HUES48 (cell line): ENCODE results near the gene FAM120B.

Experiments
- H3K27ac ChIP-seq: one replicate; pipeline ENCODE4 v1.7.0; 2013; ENCODE audit warnings: low read depth, low read length, inconsistent platforms
- H3K27me3 ChIP-seq: 2 replicates; pipeline ENCODE4 v1.6.1; 2013; ENCODE audit warnings: mild to moderate bottlenecking, low read length; ENCODE audit not compliant: control insufficient read depth, insufficient read depth
- H3K36me3 ChIP-seq: 2 replicates; pipeline ENCODE4 v1.6.1; 2013; ENCODE audit warnings: low read length; ENCODE audit not compliant: control insufficient read depth, insufficient read depth
- H3K4me1 ChIP-seq: 2 replicates; pipeline ENCODE4 v1.6.1; 2013; ENCODE audit warnings: mild to moderate bottlenecking, low read length; ENCODE audit not compliant: control insufficient read depth, insufficient read depth
- H3K4me3 ChIP-seq: 2 replicates; pipeline ENCODE4 v1.5.1; 2013; ENCODE audit warnings: mild to moderate bottlenecking, low read depth, low read length
- H3K9ac ChIP-seq: 2 replicates; pipeline ENCODE4 v1.6.1; 2013; ENCODE audit warnings: mild to moderate bottlenecking, low read depth, low read length, moderate library complexity
- H3K9me3 ChIP-seq: 2 replicates; pipeline ENCODE4 v1.6.1; 2013; ENCODE audit warnings: low read length; ENCODE audit not compliant: control insufficient read depth, insufficient read depth

FAM120B gene

DNA sequence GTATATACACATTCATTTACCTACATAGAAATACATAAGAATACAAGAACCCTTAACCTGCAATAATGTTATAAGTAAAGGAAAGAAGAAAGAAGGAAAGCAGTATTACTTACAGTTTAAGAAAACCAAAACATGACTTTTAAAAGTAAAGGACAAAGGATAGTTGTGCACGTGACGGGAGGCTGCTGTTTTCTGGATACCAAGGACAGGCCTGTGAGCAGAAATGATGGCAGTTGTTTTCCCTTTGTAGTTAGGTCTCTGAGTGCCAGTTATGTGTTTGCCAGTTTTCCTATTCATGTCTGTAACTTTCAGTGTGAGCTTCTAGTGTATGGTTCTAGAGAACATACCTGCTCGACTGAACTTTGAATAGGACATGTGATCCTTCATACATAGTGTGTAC is 54.8 kb downstream of the FAM120B start:
- H3K27me3 ChIP-seq: no peaks in the 10 kb centered on the region
- H3K4me1 ChIP-seq: no peaks in the 10 kb centered on the region
- no peak overlapping the region for H3K27ac ChIP-seq
- H3K9ac ChIP-seq: no peak overlapping the region
- H3K9me3 ChIP-seq: no peaks in the 10 kb centered on the region
- H3K36me3 ChIP-seq: peaks cover 8% of the 10 kb centered on the region; the same call in 1 of the 2 replicates
- H3K4me3 ChIP-seq: no peak overlapping the region

DNA sequence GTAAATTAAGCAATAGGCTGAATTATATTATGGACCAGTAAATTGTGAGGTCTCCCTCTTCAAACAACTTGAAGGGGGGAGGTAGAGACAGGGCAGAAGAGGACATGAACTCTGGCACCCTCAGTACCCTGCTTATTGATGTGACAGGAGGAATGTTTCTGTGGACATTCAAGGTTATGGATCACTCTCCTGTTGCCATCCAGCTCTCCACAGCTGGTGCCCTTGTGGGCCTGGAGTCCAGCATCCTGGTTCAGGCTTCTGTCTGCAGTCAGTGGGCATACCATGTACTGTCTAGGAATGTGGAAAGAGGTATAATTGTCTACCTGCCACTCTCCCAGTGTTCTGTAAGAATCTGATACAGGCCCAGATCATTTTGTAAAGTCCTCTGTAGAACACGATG is 55.6 kb downstream of the FAM120B start:
- H3K36me3 ChIP-seq: peaks cover 8% of the 10 kb centered on the region; the same call in 1 of the 2 replicates

DNA sequence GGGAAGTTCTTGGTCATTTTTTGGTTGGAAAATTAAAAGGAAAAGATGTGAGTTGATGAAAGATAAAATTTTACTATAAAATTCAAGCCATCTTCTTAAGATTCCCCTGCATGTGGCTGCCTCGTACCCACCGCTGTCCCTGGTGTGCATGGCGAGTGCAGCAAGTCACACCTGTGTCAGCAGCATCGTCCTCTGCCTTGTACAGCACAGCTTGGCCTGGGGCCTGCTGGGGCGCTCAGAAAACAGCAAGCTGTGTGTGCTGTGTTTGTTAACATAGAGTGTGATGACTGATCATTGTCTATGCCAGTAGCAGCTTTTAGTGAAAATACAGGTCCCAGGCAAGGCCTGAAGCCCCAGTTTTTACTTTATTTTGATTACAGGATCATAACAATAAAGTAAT is 56.7 kb downstream of the FAM120B start:
- H3K36me3 ChIP-seq: peaks cover 8% of the 10 kb centered on the region; the same call in 1 of the 2 replicates
- no peak overlapping the region for H3K4me3 ChIP-seq
- H3K27ac ChIP-seq: no peak overlapping the region

More for the DNA sequence above, 55.6 kb downstream of the FAM120B start:
- no peak overlapping the region for H3K27ac ChIP-seq
- no peaks in the 10 kb centered on the region for H3K4me1 ChIP-seq
- H3K9me3 ChIP-seq: no peaks in the 10 kb centered on the region
- H3K4me3 ChIP-seq: no peak overlapping the region
- no peaks in the 10 kb centered on the region for H3K27me3 ChIP-seq
- no peak overlapping the region for H3K9ac ChIP-seq

DNA sequence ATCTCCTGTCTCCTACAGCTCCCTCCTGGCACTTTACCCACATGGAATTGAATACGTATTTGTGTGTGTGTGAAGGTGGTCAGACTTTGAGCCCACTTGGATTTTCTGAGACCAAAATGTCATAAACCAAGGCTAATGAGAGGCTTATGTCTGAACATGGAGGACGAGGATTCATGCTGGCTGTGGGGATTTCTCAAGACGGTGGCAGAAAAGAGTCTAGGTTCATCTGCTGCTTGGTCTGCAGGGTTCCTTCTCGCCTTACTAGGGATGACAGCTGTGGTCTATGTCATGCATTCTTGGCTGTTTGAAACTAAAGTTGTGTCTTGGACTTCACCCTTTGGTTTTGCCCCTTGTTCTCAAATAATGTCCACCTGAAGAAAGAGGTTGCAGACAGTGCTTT is 58.6 kb downstream of the FAM120B start:
- no peak overlapping the region for H3K27ac ChIP-seq
- H3K9me3 ChIP-seq: no peaks in the 10 kb centered on the region
- H3K36me3 ChIP-seq: peaks cover 7% of the 10 kb centered on the region; the same call in 1 of the 2 replicates
- no peak overlapping the region for H3K9ac ChIP-seq
- H3K27me3 ChIP-seq: no peaks in the 10 kb centered on the region
- H3K4me3 ChIP-seq: no peak overlapping the region
- H3K4me1 ChIP-seq: no peaks in the 10 kb centered on the region

More for the DNA sequence above, 56.7 kb downstream of the FAM120B start:
- no peaks in the 10 kb centered on the region for H3K4me1 ChIP-seq
- no peaks in the 10 kb centered on the region for H3K27me3 ChIP-seq
- H3K9me3 ChIP-seq: no peaks in the 10 kb centered on the region
- no peak overlapping the region for H3K9ac ChIP-seq

DNA sequence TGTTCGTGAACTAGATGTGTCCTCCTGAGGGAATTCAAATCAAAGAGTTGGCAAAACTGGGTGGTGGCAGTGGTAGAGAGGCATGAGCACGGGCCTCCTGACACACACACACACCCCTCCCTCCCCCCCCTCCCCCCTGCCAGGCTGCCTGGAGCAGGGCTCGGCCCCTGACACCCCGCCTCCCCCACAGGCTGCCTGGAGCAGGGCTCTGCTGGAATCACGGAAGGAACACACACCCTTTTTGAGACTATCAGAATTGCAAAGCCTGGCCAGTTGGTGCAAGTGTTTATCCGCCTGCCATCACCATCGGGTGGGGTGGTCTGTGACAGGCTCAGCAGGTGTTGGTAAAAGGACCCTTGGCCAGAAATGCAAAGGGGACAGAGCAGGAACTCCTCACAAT is 59.0 kb downstream of the FAM120B start:
- no peak overlapping the region for H3K4me3 ChIP-seq
- H3K9ac ChIP-seq: no peak overlapping the region
- no peaks in the 10 kb centered on the region for H3K27me3 ChIP-seq
- no peaks in the 10 kb centered on the region for H3K4me1 ChIP-seq
- H3K9me3 ChIP-seq: no peaks in the 10 kb centered on the region
- no peak overlapping the region for H3K27ac ChIP-seq
- peaks cover 3% of the 10 kb centered on the region; the same call in 1 of the 2 replicates for H3K36me3 ChIP-seq

DNA sequence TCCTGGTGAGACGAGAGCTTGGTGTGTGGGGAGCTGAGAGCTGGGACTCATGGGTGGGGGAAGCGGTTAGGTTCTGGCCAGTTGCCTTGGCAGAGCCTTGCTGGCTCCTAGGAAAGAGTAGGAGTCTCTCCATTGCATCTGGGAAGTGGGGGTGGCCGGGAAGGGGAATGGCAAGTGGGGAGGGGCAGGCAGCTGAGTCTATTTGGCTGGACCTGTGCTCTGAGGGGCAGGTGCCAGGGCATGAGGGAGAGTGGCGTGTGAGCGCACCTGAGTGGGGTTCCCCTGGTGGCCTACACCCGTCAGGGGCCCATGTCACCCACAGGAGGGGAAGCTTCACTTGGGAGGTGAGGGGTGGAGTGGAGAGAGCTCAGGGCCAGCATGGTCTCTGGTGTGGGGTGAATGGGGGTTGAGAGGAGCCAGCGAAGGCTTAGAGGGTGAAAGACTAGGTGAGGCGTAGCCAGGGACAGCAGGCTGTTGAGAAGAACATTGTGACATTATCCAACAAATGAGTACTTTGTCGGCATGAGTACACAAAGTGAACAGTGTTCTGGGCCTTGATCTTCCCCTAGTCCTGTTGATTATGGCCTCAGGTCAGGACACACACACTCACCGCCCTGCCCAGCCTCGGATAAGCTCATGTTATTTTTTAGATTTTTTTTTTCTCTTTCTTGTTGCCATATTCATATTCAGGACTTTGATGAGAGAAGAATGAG is 59.8 kb downstream of the FAM120B start:
- Histone ChIP-seq H3K9ac (no peak overlapping the region), H3K9me3 (no peaks in the 10 kb centered on the region), H3K27ac (no peak overlapping the region), H3K27me3 (no peaks in the 10 kb centered on the region), H3K4me3 (no peak overlapping the region), H3K4me1 (no peaks in the 10 kb centered on the region), H3K36me3 (peaks cover 3% of the 10 kb centered on the region; the same call in 1 of the 2 replicates)

DNA sequence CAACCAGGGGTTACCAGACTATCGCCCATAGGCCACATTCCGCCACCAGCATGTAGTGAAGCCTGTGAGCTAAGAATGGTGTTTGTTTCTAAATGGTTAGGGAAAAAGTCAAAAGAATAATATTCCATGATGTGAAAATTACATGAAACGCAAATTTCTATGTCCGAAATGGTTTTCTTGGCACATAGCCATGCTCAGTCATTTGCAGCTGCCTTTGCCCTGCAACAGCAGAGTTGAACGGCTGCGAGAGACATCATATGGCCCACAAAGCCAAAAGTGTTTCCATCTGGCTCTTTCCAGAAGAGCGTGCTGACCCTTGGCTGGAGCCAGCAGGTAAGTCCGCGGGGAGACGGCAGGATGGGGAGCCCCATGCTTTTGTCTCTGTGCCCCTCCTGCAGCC is 60.7 kb downstream of the FAM120B start:
- Histone ChIP-seq H3K4me1 (no peaks in the 10 kb centered on the region), H3K36me3 (0 out of 2 replicates have a peak, but pooled peaks cover under 1% of the 10 kb centered on the region), H3K9me3 (no peaks in the 10 kb centered on the region), H3K9ac (no peak overlapping the region), H3K4me3 (no peak overlapping the region), H3K27ac (no peak overlapping the region), H3K27me3 (no peaks in the 10 kb centered on the region)

DNA sequence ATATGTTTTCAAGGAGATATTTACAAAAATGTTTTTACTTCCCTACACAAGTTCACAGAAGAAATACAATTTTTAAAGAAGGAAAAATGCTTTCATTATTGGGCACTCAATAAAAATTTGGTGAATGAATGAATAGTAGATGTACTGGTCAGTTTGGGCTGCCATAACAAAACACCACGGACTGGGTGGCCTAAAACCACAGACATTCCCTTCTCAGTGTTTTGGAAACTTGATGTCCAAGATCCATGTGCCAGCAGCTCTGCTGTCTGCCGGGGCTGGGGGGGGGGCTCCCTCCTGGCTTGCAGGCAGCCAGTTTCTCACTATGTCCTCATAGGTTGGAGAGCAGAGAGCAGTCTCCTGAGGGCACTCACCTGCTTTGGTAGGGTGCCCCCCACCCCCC is 62.0 kb downstream of the FAM120B start:
- Histone ChIP-seq H3K27ac (no peak overlapping the region), H3K9me3 (no peaks in the 10 kb centered on the region), H3K36me3 (no peaks in the 10 kb centered on the region), H3K9ac (no peak overlapping the region), H3K4me1 (peaks cover 12% of the 10 kb centered on the region), H3K27me3 (no peaks in the 10 kb centered on the region), H3K4me3 (no peak overlapping the region)

DNA sequence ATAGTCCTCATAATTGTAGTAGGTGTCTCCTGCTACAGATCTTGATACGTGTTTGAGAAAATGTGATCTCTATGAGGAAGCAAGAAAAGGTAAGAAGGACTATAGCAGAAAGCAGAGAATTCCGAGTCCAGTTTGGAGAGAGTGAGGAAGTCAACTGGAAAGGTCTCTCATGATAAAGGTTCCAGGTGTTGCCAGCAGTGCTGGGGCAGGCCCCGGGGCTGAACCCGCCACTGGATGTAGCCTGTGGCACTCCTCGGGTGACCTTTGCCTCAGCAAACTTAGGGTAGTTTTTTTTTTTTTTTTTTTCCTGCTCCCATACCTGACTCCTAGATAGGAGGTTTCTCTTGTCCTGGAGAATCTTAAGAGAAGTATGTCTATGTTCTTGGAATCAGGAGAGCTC is 62.8 kb downstream of the FAM120B start:
- no peaks in the 10 kb centered on the region for H3K36me3 ChIP-seq
- H3K27ac ChIP-seq: no peak overlapping the region
- no peaks in the 10 kb centered on the region for H3K9me3 ChIP-seq
- peaks cover 15% of the 10 kb centered on the region for H3K4me1 ChIP-seq
- H3K4me3 ChIP-seq: no peak overlapping the region
- no peak overlapping the region for H3K9ac ChIP-seq
- H3K27me3 ChIP-seq: no peaks in the 10 kb centered on the region

DNA sequence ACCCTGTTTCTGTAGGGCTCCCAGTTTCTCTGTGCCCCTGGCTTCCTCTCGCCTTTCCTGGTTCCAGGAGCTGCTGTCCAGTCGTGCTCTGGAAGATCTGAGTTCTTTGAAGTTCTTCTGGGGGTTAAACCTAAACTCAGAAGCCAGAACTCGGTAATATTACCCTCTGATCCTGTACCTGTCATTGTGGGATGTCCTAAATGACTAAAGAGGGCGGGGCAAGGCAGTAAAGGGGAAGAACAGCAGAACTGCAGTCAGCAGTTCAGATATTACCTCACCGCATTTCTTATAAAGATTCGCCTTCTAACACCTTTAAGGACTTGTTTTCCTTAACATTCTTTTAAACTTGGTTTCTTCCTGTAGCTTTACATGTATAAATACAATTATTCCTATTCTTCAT is 63.9 kb downstream of the FAM120B start:
- H3K27ac ChIP-seq: no peak overlapping the region
- no peak overlapping the region for H3K4me3 ChIP-seq
- peaks cover 15% of the 10 kb centered on the region for H3K4me1 ChIP-seq
- H3K27me3 ChIP-seq: no peaks in the 10 kb centered on the region
- no peaks in the 10 kb centered on the region for H3K36me3 ChIP-seq
- no peak overlapping the region for H3K9ac ChIP-seq
- H3K9me3 ChIP-seq: no peaks in the 10 kb centered on the region

DNA sequence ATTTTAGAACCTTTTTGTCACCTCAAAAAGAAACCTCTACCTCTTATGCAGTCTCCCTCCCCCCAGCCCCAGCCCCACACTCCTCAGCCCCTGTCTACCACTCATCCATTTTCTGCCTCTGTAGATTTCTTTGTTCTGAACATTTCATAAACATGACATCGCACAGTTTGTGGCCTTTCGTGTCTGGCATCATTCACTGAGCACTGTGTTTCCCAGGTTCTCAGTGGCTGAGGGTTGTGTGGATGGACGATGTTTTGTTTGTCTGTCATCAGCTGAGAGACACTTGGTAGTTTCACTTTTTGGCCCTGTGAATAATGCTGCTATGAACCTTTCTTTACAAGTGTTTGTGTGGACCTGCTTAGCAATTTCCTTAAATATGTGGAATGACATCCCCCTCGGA is 64.5 kb downstream of the FAM120B start:
- H3K9ac ChIP-seq: no peak overlapping the region
- no peak overlapping the region for H3K4me3 ChIP-seq
- no peaks in the 10 kb centered on the region for H3K27me3 ChIP-seq
- H3K27ac ChIP-seq: no peak overlapping the region
- no peaks in the 10 kb centered on the region for H3K9me3 ChIP-seq
- H3K4me1 ChIP-seq: peaks cover 15% of the 10 kb centered on the region
- no peaks in the 10 kb centered on the region for H3K36me3 ChIP-seq
